Measurements from ENCODE around the gene DSCAM. TPM values are rescaled to one million over a fixed set of nuclear protein-coding genes. Genes with fewer than 3 reads are reported as not detected.

Gene DSCAM
- total and polyA plus RNA-seq, 2 experiments from 2014 or later: 0.23 to 0.42 TPM

GRCh38 chr21:40769231-40769630 is 77.7 kb downstream of the DSCAM start:
- no peaks in the 10 kb centered on the region for H3K36me3 ChIP-seq
- no peak for DNase-seq (ENCODE audit: low read depth in 1 of 2, low spot score in 1 of 2)
- TF ChIP-seq CTCF (IDR thresholded peaks at IDR 0.05; ENCODE audit: low read depth, low read length): no peak

GRCh38 chr21:40768056-40768455 is 78.9 kb downstream of the DSCAM start:
- no peak overlapping the region for H3K4me3 ChIP-seq
- H3K4me1 ChIP-seq (ENCODE audit: low read depth): peaks cover 5% of the 10 kb centered on the region
- no peak overlapping the region for H3K27ac ChIP-seq
- DNase-seq (ENCODE audit: low read depth in 1 of 2, low spot score in 1 of 2): no peak
- H3K27me3 ChIP-seq: no peaks in the 10 kb centered on the region
- H3K36me3 ChIP-seq: no peaks in the 10 kb centered on the region
- no peak for TF ChIP-seq CTCF (IDR thresholded peaks at IDR 0.05; ENCODE audit: low read depth, low read length)
- no peaks in the 10 kb centered on the region for H3K9me3 ChIP-seq (ENCODE audit: low read depth)

More at GRCh38 chr21:40769231-40769630, 77.7 kb downstream of the DSCAM start:
- Histone ChIP-seq H3K4me1 (ENCODE audit: low read depth) (peaks cover 5% of the 10 kb centered on the region), H3K9me3 (ENCODE audit: low read depth) (no peaks in the 10 kb centered on the region), H3K27me3 (no peaks in the 10 kb centered on the region), H3K4me3 (no peak overlapping the region), H3K27ac (no peak overlapping the region)

- Histone ChIP-seq H3K36me3 (no peaks in the 10 kb centered on the region), H3K4me1 (ENCODE audit: low read depth) (peaks cover 5% of the 10 kb centered on the region), H3K27me3 (no peaks in the 10 kb centered on the region), H3K27ac (no peak overlapping the region), H3K4me3 (no peak overlapping the region), H3K9me3 (ENCODE audit: low read depth) (no peaks in the 10 kb centered on the region)
- no peak for TF ChIP-seq CTCF (IDR thresholded peaks at IDR 0.05; ENCODE audit: low read depth, low read length)
- no peak for DNase-seq (ENCODE audit: low read depth in 1 of 2, low spot score in 1 of 2)
These were observed 80.6 kb downstream of the DSCAM start for GRCh38 chr21:40766381-40766780.

GRCh38 chr21:40765811-40766210 is 81.1 kb downstream of the DSCAM start:
- H3K27me3 ChIP-seq: no peaks in the 10 kb centered on the region
- DNase-seq (ENCODE audit: low read depth in 1 of 2, low spot score in 1 of 2): peak in 1 of 2 donors; percentile 38
- no peak overlapping the region for H3K27ac ChIP-seq
- no peak for TF ChIP-seq CTCF (IDR thresholded peaks at IDR 0.05; ENCODE audit: low read depth, low read length)
- H3K4me3 ChIP-seq: no peak overlapping the region
- H3K36me3 ChIP-seq: no peaks in the 10 kb centered on the region
- H3K4me1 ChIP-seq (ENCODE audit: low read depth): peaks cover 5% of the 10 kb centered on the region
- no peaks in the 10 kb centered on the region for H3K9me3 ChIP-seq (ENCODE audit: low read depth)

- Histone ChIP-seq H3K4me3 (no peak overlapping the region), H3K4me1 (ENCODE audit: low read depth) (no peaks in the 10 kb centered on the region), H3K36me3 (no peaks in the 10 kb centered on the region), H3K27me3 (no peaks in the 10 kb centered on the region), H3K9me3 (ENCODE audit: low read depth) (no peaks in the 10 kb centered on the region), H3K27ac (no peak overlapping the region)
- TF ChIP-seq CTCF (IDR thresholded peaks at IDR 0.05; ENCODE audit: low read depth, low read length): no peak
- no peak for DNase-seq (ENCODE audit: low read depth in 1 of 2, low spot score in 1 of 2)
These were observed 86.1 kb downstream of the DSCAM start for GRCh38 chr21:40760821-40761220.

- TF ChIP-seq CTCF (IDR thresholded peaks at IDR 0.05; ENCODE audit: low read depth, low read length): no peak
- no peaks in the 10 kb centered on the region for H3K27me3 ChIP-seq
- DNase-seq (ENCODE audit: low read depth in 1 of 2, low spot score in 1 of 2): no peak
- no peak overlapping the region for H3K27ac ChIP-seq
- no peak overlapping the region for H3K4me3 ChIP-seq
- no peaks in the 10 kb centered on the region for H3K9me3 ChIP-seq (ENCODE audit: low read depth)
- no peaks in the 10 kb centered on the region for H3K36me3 ChIP-seq
- peaks cover 14% of the 10 kb centered on the region for H3K4me1 ChIP-seq (ENCODE audit: low read depth)
These were observed 87.9 kb downstream of the DSCAM start for GRCh38 chr21:40759061-40759460.
